Hematopoietic multipotent progenitor cell (in vitro differentiated cells): ENCODE measurements around the gene NLGN2. TPM values are rescaled to one million over a fixed set of nuclear protein-coding genes. Genes with fewer than 3 reads are reported as not detected.

Experiments
- DNase-seq, 3 donors: peaks; one replicate each; pipeline ENCODE4 v3.0.0-alpha.2; 2011 to 2015; ENCODE audit warnings: low read depth in 2 of 3, low spot score in 2 of 3
- total RNA-seq: library from RNA; depleted of rRNA; stranded (reverse); fragments of >200 nt; gene quantifications from one replicate; pipeline ENCODE4 v1.2.3, GENCODE V29; 2012

The NLGN2 gene
- total RNA-seq, 1 donor = 6.7 TPM

DNA sequence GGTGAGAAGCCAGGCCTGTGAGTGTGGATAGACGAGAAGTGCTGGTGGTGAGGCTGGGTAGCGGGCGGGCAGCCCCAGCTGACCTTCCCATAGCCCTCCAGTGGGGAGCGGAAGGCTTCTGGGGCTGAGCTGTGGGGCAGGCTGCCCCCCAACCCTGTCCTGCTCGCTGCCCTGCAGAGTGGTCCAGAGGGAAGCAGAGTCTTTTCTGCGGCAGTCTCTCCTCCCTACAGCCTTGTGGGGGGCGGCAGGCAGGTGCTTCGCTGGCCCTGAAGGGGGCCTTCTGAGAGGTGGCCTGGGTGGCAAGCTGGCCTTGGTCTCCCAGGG, 3.7 kb downstream of the NLGN2 start:
- DNase-seq = no peak

DNA sequence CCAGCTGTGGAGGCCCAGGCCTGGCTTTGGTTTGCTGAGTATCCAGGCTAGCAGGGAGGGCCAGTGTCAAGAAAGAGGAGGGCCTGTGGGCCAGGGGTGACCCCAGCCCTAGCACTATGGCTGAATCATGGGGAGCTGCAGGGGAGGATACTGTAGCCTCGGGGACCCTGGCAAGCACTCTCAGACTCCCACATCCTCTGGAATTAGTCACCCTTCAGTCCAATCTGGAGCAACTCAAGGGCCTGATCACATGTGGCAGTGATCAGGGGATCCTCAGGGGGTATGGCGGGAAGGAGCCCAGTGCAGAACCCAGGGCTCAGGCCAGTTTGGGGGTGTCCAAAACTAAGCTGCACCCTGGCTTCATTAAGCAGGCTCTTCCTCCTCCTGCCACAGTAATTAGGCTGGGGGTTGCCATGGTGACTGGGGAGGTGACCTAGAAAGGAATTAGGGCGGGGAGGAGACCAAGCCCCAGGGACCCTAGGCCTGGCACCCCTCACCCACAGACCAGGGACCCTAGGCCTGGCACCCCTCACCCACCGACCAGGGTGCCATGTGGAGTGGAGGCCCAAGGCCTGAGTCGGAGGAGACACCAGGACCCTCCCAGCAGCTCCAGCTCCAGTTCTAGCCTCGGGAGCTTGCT, 5.8 kb downstream of the NLGN2 start:
- DNase-seq = no peak

DNA sequence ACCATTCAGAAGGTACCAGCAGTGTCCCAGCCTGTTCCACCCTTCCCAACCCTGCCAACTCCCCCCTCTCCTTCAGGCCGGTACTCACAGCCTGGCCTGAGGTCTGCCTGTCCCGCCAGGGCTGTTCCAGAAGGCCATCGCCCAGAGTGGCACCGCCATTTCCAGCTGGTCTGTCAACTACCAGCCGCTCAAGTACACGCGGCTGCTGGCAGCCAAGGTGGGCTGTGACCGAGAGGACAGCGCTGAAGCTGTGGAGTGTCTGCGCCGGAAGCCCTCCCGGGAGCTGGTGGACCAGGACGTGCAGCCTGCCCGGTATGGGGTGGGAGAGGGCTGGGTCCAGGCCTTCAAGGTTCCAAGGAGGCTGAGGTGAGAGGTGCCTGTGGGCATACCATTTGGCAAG, 7.2 kb downstream of the NLGN2 start:
- no peak for DNase-seq

DNA sequence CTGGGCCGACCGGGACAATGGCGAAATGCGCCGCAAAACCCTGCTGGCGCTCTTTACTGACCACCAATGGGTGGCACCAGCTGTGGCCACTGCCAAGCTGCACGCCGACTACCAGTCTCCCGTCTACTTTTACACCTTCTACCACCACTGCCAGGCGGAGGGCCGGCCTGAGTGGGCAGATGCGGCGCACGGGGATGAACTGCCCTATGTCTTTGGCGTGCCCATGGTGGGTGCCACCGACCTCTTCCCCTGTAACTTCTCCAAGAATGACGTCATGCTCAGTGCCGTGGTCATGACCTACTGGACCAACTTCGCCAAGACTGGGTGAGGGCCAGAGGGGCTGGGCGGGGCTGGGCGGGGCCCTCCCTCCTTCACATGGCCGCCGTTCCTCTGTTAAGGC, 8.1 kb downstream of the NLGN2 start:
- no peak for DNase-seq

DNA sequence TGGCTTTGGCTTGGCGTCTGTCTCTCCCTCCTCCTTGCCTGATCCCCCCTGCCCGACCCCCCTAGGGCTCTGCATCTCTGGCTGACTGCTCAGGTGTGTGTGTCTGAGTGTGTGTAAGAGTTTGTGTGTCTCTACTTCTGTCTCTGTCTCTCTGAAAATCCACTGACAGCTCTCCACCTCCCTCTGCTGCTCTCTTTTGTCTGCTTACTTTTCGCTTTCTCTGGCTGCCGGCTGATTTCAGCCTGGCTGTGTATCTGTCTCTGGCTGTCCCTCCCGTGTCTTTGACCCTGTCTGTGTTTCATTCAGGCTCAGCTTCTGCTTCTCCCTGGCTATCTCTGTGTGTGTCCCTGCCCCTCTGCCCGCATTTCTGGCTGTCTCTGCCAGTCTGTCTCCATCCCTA, 8.7 kb downstream of the NLGN2 start:
- DNase-seq = no peak

DNA sequence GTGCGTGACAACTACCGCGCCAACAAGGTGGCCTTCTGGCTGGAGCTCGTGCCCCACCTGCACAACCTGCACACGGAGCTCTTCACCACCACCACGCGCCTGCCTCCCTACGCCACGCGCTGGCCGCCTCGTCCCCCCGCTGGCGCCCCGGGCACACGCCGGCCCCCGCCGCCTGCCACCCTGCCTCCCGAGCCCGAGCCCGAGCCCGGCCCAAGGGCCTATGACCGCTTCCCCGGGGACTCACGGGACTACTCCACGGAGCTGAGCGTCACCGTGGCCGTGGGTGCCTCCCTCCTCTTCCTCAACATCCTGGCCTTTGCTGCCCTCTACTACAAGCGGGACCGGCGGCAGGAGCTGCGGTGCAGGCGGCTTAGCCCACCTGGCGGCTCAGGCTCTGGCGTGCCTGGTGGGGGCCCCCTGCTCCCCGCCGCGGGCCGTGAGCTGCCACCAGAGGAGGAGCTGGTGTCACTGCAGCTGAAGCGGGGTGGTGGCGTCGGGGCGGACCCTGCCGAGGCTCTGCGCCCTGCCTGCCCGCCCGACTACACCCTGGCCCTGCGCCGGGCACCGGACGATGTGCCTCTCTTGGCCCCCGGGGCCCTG, 9.5 kb downstream of the NLGN2 start:
- no peak for DNase-seq

DNA sequence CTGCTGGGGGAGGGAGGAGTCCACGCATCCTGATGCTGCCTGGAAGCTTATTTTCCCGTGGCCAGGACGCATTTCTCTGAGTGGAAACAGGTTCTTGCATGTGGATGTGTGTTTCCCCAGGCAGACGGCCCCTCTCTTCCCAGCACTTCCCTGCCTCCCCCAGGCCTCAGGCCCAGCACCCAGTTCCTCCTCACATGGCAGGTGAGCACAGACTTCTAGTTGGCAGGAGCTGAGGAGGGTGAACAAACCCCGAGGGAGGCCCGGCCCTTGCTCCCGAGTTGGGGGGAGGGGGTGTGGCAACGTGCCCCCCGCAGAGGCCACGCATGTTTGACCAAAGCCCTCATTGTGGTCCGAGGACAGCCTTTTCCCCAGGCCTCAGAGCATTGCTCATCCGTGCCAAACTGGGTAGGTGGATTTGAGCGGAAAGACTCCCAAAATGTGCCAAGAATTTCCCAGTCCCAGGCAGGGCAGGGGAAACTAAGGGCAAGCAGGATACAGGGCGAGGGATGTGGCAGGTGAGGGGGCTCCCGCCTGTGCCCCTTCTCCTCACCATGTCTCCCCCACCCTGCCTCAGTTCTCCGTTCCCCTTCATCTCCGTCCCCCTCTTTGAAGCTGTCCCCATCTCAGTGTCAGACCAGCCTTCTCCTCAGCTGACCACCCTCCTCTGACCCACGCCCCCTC, 11.0 kb downstream of the NLGN2 start:
- DNase-seq = no peak

DNA sequence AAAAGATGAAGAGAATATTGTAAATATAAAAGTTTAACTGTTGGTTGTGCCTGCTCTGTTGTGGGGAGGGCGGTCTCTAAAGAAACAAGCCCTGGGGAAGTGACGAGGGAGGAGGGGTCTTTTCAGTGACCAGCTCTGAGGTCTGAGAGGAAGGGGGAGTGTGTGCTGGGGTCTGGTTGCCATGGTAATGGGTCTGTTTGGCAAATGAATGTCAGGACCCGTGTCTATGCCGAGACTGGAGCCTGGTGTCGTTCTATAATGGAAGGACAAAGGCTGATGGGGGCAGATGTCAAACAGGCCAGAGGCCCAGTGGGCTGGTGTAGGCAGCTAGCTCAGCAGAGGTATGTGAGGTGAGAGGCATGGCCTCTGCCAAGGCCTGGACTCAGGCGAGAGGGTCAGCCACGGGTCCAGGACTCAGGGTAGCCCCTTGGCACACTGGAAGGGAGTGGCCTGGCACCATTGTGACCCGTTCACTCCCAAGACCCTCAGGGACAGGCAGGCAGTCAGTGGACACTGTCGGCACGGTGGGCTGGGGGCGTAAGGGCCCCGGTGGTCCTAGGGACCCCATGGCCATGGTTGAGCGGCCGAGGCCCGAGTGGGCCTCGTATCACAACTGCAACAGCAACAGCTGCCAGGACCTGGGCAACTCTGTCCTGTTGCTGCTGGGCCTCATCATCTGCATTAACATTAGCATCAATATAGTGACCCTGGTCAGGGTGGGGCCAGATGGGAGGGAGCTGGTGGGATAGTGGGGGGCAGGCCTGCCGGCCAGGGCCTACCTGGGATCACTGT, 12.4 kb downstream of the NLGN2 start, which contains the start of gene SPEM1:
Gene SPEM1 (plus strand): TSS at position 506 of the 792 bp plus-strand sequence. CDS start 61 bp downstream, at position 567.
- no peak for DNase-seq

DNA sequence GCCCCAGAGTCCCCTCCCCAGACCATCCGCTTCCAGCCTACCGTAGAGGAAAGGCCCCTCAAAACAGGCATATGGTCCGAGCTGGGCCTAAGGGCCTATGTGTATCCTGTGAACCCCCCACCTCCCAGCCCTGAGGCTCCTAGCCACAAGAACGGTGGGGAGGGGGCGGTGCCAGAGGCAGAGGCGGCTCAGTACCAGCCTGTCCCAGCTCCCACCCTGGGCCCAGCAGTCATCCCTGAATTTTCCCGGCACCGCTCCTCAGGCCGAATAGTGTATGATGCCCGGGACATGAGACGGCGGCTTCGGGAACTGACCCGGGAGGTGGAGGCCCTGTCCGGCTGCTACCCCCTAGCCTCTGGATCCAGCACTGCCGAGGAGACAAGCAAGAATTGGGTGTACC, 13.5 kb downstream of the NLGN2 start:
- no peak for DNase-seq

DNA sequence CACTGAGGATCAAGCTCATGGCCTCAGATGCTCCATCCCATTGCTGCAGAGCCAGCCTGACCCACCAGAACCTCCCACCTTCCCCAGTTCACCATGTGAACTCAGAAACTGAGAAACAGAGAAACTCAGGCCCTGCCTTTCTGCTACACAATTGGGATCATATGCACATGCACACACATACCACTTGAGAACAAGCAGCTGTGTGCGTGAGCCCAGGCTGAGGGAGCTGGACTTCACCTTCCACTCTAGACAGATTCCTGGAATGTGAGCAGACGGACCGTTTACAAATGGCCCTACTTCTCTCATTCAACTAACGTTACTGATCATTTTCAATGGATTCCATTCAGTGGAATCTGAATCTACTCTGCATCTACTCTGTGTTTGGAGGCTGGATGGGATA, 16.0 kb downstream of the NLGN2 start:
- no peak for DNase-seq

DNA sequence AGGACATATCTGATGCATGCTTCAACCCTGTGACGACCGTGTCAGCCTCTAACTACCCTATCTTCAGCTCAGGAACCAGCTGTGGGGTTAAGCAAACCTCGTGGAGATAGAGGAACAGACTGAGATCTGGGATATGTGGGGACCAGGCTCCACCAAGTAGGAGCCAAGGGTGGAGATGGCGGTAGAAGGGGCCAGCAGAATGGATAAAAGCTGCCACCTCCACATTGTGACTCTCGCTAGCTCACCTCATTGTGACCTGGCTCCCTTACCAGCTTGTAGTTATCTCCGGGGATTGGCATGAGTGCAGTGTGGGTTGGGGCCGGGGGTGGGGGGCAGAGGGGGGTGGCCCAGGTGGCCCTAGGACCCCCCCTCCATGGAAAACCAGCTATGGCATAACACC, 17.7 kb downstream of the NLGN2 start, which contains the start of gene SPEM2:
Gene SPEM2 (plus strand): TSS at position 301 of the 400 bp plus-strand sequence. CDS start 73 bp downstream, at position 374.
- no peak for DNase-seq

DNA sequence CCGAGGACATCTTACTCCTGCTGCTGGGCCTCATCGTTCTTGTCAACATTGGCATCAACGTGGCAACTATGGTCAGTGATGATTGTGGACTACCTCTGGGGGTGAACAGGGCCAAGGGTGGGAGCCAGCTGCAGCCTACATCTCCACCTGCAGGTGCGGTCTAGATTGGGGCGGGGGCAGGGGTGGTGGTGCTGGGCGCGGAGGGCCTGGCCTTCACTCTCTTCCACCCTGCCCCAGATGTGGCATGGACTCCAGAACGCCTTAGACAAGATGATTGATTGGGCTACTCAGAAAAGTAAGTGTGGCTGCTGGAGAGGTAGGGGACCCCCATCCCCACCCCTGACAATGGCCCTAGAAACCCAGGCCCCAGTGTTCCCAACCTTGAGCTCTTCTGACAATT, 18.1 kb downstream of the NLGN2 start:
- DNase-seq = no peak

DNA sequence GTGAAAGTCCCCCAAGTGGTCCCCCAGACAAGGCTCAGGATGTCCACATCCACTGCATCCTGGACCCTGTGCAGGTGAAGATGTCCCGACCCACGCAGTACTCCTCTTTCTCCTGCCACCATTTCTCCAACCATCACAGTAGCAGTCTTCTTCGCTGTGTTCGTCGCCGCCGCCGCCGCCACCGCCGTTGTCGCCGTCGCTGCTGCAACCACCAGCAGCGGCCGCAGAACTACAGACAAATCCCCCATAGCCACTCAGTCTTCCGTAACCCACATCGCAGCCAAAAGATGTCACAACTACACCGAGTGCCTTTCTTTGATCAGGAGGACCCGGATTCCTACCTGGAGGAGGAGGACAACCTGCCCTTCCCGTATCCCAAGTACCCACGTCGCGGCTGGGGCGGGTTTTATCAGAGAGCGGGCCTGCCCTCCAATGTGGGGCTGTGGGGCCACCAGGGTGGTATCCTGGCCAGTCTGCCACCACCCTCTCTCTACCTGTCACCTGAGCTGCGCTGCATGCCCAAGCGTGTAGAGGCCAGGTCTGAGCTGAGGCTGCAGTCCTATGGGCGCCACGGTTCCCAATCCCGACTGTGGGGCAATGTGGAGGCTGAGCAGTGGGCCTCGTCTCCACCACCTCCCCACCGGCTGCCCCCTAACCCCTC, 18.7 kb downstream of the NLGN2 start:
- no peak for DNase-seq

DNA sequence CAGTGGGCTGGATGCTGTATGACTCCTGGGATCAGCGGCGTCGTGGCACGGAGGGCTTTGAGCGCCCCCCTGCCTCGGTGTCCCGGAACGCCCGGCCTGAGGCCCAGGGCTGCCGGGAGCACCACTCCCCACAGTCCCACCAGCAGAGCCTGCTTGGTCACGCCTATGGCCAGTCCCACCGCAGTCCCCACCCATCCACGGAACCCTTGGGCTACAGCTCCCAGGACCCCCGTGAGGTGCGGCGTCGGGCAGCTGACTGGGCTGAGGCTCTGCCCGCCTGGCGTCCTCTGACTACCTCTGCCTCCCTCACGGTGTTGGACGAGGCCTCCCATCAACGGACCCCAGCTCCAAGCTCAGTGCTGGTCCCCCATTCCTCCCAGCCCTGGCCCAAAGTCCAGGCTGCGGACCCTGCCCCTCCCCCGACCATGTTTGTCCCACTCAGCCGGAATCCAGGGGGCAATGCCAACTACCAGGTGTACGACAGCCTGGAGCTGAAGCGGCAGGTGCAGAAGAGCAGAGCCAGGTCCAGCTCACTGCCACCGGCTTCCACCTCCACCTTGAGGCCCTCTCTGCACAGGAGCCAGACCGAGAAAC, 19.3 kb downstream of the NLGN2 start:
- DNase-seq = no peak

DNA sequence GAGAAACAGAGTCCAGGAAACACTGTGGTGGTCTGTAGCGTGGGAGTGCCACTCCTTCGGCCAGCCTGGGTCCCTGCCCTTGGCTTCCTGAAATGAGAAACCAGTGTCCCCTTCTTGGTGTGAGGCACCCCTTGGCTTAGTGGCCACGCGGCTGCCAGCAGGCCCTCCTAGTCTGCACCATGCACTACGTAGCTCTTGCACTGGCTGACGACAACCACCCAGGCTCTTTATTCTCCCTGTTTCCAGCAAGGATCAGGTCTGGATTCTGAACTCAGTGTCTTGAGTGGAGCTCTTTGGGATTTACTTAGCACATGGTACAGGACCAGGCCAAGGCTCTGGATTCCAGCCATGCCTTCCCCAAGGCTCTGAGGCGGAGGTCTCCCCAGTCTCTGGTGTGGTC, 19.9 kb downstream of the NLGN2 start:
- no peak for DNase-seq

DNA sequence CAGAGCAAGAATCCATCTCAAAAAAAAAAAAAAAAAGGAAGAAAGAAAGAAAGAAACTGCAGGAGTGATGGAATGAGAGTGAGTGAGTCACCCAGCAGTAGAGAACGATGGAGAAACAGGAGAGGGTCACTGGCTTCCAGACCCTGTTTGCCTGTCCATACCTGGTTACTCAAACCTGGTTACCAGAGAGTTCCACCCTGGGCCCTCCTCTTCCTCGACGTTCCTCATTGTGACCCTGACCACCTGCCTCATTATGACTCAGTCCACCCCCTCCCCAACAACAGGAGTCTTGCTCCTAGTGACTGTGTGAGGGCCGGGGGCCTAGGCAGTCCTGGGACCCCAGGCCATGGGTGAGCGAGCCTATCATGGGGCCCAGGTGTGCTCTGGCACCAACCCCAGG, 20.9 kb downstream of the NLGN2 start, which contains the start of gene SPEM3:
Gene SPEM3 (plus strand): TSS at position 301 of the 400 bp plus-strand sequence. CDS start 46 bp downstream, at position 347.
- DNase-seq = no peak

DNA sequence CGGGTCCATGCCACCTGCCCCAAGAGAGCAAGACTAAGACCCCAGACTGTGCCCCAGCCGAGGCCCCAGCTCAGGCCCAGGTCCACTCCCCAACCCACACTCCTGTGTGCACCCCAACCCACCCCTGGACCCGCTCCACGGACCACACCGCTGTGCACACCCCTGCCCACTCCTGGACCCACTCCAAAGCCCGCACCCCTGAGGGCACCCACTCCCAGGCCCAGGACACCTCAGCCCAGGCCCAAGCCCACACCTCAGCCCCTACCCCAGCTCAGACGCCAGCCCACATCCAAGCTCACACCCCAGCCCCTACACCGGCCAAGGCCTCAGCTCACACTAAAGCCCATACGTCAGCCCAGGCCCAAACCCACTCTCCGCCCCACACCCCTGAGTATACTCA, 22.1 kb downstream of the NLGN2 start:
- DNase-seq = no peak

DNA sequence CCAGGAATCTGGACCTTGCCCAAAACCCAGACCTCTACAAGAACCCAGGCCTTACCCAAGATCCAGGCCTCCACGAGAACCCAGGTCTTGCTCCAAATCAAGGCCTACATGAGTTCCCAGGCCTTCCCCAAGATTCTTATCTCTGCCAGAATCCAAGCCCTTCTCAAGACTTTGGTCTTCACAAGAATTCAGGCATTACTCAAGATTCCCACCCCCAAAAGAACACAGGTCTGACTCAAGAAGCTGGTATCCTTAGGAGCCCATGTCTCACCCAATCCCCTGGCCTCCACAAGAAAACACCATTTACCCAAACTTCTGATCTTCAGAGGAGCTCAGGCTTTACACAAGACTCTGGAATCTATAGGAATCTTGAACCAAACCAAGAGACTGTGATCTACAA, 23.6 kb downstream of the NLGN2 start:
- DNase-seq = no peak

DNA sequence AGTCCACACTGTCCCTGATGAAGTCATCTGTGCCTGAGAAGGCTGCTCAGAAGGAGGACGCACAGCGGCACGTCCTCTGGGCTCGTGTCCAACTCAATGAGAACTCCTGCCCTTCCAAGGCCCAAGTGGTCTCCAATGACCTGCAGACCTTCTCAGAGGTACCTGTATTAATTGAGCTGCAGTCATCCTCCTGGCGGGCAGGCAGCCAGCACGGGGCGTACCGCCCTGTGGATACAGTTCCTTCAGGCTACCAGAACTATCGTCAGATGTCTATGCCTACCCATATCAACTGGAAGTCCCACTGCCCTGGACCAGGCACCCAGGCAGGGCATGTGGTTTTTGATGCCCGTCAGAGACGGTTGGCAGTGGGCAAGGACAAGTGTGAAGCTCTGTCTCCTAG, 24.7 kb downstream of the NLGN2 start:
- DNase-seq = no peak
